ENCODE data around the gene SMNDC1. TPM values are rescaled to one million over a fixed set of nuclear protein-coding genes. Genes with fewer than 3 reads are reported as not detected.

SMNDC1 gene
- total RNA-seq, 1 experiment from 2014 or later = 48.2 TPM

- TF ChIP-seq CTCF (IDR thresholded peaks at IDR 0.05; ENCODE audit: unreplicated experiment) = no peak
- Mint-ChIP-seq H3K36me3 (ENCODE audit: insufficient read depth, unreplicated experiment) (no peaks in the 10 kb centered on the region), H3K4me1 (ENCODE audit: insufficient read depth, unreplicated experiment) (peaks cover 11% of the 10 kb centered on the region), H3K27ac (ENCODE audit: low read depth, unreplicated experiment) (no peak overlapping the region), H3K9me3 (ENCODE audit: unreplicated experiment) (peaks cover 5% of the 10 kb centered on the region), H3K27me3 (ENCODE audit: insufficient read depth, unreplicated experiment) (no peaks in the 10 kb centered on the region), H3K4me3 (ENCODE audit: unreplicated experiment) (no peak overlapping the region)
- POLR2A ChIA-PET = no interaction called here
- CTCF ChIA-PET = no interaction called here
- no TSS peak for BruUV-seq (replicated peaks)
- intact Hi-C loops (cut with micrococcal nuclease) = no loop called here
- DNase-seq (ENCODE audit: unreplicated experiment) = no peak
Measured at GRCh38 chr10:110343947-110344346, 39.2 kb upstream of the SMNDC1 start.

- Mint-ChIP-seq H3K27ac (ENCODE audit: low read depth, unreplicated experiment) (no peak overlapping the region), H3K9me3 (ENCODE audit: unreplicated experiment) (no peaks in the 10 kb centered on the region), H3K27me3 (ENCODE audit: insufficient read depth, unreplicated experiment) (no peaks in the 10 kb centered on the region), H3K36me3 (ENCODE audit: insufficient read depth, unreplicated experiment) (no peaks in the 10 kb centered on the region), H3K4me1 (ENCODE audit: insufficient read depth, unreplicated experiment) (peaks cover 30% of the 10 kb centered on the region), H3K4me3 (ENCODE audit: unreplicated experiment) (no peak overlapping the region)
- POLR2A ChIA-PET = interaction anchor here (1.3 kb wide), 1 partner anchor 13 kb away, joined by 6 read pairs; no protein-coding TSS in a partner anchor
- no TSS peak for BruUV-seq (replicated peaks)
- CTCF ChIA-PET = interaction anchor here (1.4 to 3.4 kb wide), 2 partner anchors 13 to 206 kb away, joined by 3 to 21 read pairs; no protein-coding TSS in a partner anchor
- TF ChIP-seq CTCF (IDR thresholded peaks at IDR 0.05; ENCODE audit: unreplicated experiment) = no peak
- no peak for DNase-seq (ENCODE audit: unreplicated experiment)
- intact Hi-C loops (cut with micrococcal nuclease) = no loop called here
Measured at GRCh38 chr10:110340816-110341215, 36.1 kb upstream of the SMNDC1 start.

- intact Hi-C loops (cut with micrococcal nuclease) = no loop called here
- H3K4me1 Mint-ChIP-seq (ENCODE audit: insufficient read depth, unreplicated experiment) = peaks cover 36% of the 10 kb centered on the region
- DNase-seq (ENCODE audit: unreplicated experiment) = no peak
- no peaks in the 10 kb centered on the region for H3K36me3 Mint-ChIP-seq (ENCODE audit: insufficient read depth, unreplicated experiment)
- H3K27ac Mint-ChIP-seq (ENCODE audit: low read depth, unreplicated experiment) = no peak overlapping the region
- no peaks in the 10 kb centered on the region for H3K27me3 Mint-ChIP-seq (ENCODE audit: insufficient read depth, unreplicated experiment)
- CTCF ChIA-PET = interaction anchor here (1.0 to 3.4 kb wide), 2 partner anchors 14 to 156 kb away, joined by 3 to 21 read pairs; no protein-coding TSS in a partner anchor
- H3K4me3 Mint-ChIP-seq (ENCODE audit: unreplicated experiment) = no peak overlapping the region
- BruUV-seq (replicated peaks) = no TSS peak
- H3K9me3 Mint-ChIP-seq (ENCODE audit: unreplicated experiment) = no peaks in the 10 kb centered on the region
- POLR2A ChIA-PET = interaction anchor here (1.3 kb wide), 1 partner anchor 14 kb away, joined by 6 read pairs; no protein-coding TSS in a partner anchor
- no peak for TF ChIP-seq CTCF (IDR thresholded peaks at IDR 0.05; ENCODE audit: unreplicated experiment)
Measured at GRCh38 chr10:110340122-110340521, 35.4 kb upstream of the SMNDC1 start.

GRCh38 chr10:110337906-110338305 is 33.2 kb upstream of the SMNDC1 start:
- ChIA-PET POLR2A (interaction anchor here (0.9 to 3.9 kb wide), 4 partner anchors 16 to 166 kb away, joined by 4 to 22 read pairs (median 6); no protein-coding TSS in a partner anchor), CTCF (interaction anchor here (0.7 to 2.3 kb wide), 3 partner anchors 15 to 209 kb away, joined by 3 to 10 read pairs (median 6); no protein-coding TSS in a partner anchor)
- BruUV-seq (replicated peaks) = no TSS peak
- no peak overlapping the region for H3K27ac Mint-ChIP-seq (ENCODE audit: low read depth, unreplicated experiment)
- H3K27me3 Mint-ChIP-seq (ENCODE audit: insufficient read depth, unreplicated experiment) = no peaks in the 10 kb centered on the region
- peaks cover 33% of the 10 kb centered on the region for H3K4me1 Mint-ChIP-seq (ENCODE audit: insufficient read depth, unreplicated experiment)
- no peak overlapping the region for H3K4me3 Mint-ChIP-seq (ENCODE audit: unreplicated experiment)
- no peaks in the 10 kb centered on the region for H3K36me3 Mint-ChIP-seq (ENCODE audit: insufficient read depth, unreplicated experiment)
- intact Hi-C loops (cut with micrococcal nuclease) = no loop called here
- no peak for TF ChIP-seq CTCF (IDR thresholded peaks at IDR 0.05; ENCODE audit: unreplicated experiment)
- H3K9me3 Mint-ChIP-seq (ENCODE audit: unreplicated experiment) = no peaks in the 10 kb centered on the region
- DNase-seq (ENCODE audit: unreplicated experiment) = peak; percentile 79

Data from MCF 10A (cell line).